Astrocyte (in vitro differentiated cells and primary cell): Measurements from ENCODE around the gene WASF2. TPM values are rescaled to one million over a fixed set of nuclear protein-coding genes. Genes with fewer than 3 reads are reported as not detected.

Experiments
- DNase-seq: peaks from one replicate; pipeline ENCODE4 v3.0.0-alpha.2; 2010; ENCODE audit warnings: low read depth
- FAIRE-seq: peaks from 2 replicates; lab custom pipeline; 2011; peaks lifted over from hg19 to GRCh38; lab: Jason Lieb, UNC
- H2AFZ ChIP-seq: 2 replicates; pipeline ENCODE4 v1.6.0; 2012; ENCODE audit warnings: low read depth, low read length, inconsistent platforms
- H3K27ac ChIP-seq: 2 replicates; pipeline ENCODE4 v1.5.1; 2011; ENCODE audit warnings: low read depth, low read length, inconsistent platforms
- H3K27me3 ChIP-seq: 2 replicates; pipeline ENCODE4 v1.6.0; 2011; ENCODE audit warnings: low read length, inconsistent platforms; ENCODE audit not compliant: insufficient read depth
- H3K36me3 ChIP-seq: 2 replicates; pipeline ENCODE4 v1.5.1; 2011; ENCODE audit warnings: low read length, inconsistent platforms; ENCODE audit not compliant: insufficient read depth
- H3K4me1 ChIP-seq: 2 replicates; pipeline ENCODE4 v1.5.1; 2011; ENCODE audit warnings: low read length, inconsistent platforms; ENCODE audit not compliant: insufficient read depth
- H3K4me2 ChIP-seq: 2 replicates; pipeline ENCODE4 v1.6.0; 2012; ENCODE audit warnings: low read length, inconsistent platforms
- H3K4me3 ChIP-seq: 2 replicates; pipeline ENCODE4 v1.5.1; 2011; ENCODE audit warnings: low read depth, mild to moderate bottlenecking, low read length, inconsistent platforms; ENCODE audit not compliant: insufficient read depth
- H3K79me2 ChIP-seq: 2 replicates; pipeline ENCODE4 v1.6.0; 2012; ENCODE audit warnings: mild to moderate bottlenecking, low read length, inconsistent platforms; ENCODE audit not compliant: insufficient read depth
- H3K9ac ChIP-seq: 2 replicates; pipeline ENCODE4 v1.6.0; 2012; ENCODE audit warnings: mild to moderate bottlenecking, low read length, inconsistent platforms
- H3K9me3 ChIP-seq: 2 replicates; pipeline ENCODE4 v1.5.1; 2012; ENCODE audit warnings: low read depth, mild to moderate bottlenecking, low read length, inconsistent platforms; ENCODE audit not compliant: insufficient read depth
- H4K20me1 ChIP-seq: 2 replicates; pipeline ENCODE4 v1.6.0; 2012; ENCODE audit warnings: low read length, inconsistent platforms; ENCODE audit not compliant: insufficient read depth
- H3K27ac Mint-ChIP-seq: one replicate; pipeline ENCODE4 v1.8.0; 2021; ENCODE audit warnings: mild to moderate bottlenecking, mixed read lengths; ENCODE audit not compliant: unreplicated experiment
- H3K27me3 Mint-ChIP-seq: one replicate; pipeline ENCODE4 v1.8.0; 2021; ENCODE audit warnings: low read depth, mixed read lengths; ENCODE audit not compliant: unreplicated experiment
- H3K36me3 Mint-ChIP-seq: one replicate; pipeline ENCODE4 v1.8.0; 2021; ENCODE audit warnings: low read depth, mixed read lengths; ENCODE audit not compliant: unreplicated experiment
- H3K4me1 Mint-ChIP-seq: one replicate; pipeline ENCODE4 v1.8.0; 2021; ENCODE audit warnings: low read depth, mixed read lengths; ENCODE audit not compliant: unreplicated experiment
- H3K4me3 Mint-ChIP-seq: one replicate; pipeline ENCODE4 v1.8.0; 2021; ENCODE audit warnings: mild to moderate bottlenecking, moderate library complexity, mixed read lengths; ENCODE audit not compliant: unreplicated experiment
- H3K9me3 Mint-ChIP-seq: one replicate; pipeline ENCODE4 v1.8.0; 2021; ENCODE audit warnings: mild to moderate bottlenecking, mixed read lengths; ENCODE audit not compliant: unreplicated experiment
- EZH2 ChIP-seq: IDR thresholded peaks from 2 replicates; pipeline ENCODE4 v1.6.1; 2012; ENCODE audit warnings: mild to moderate bottlenecking, low read length, inconsistent platforms; ENCODE audit not compliant: insufficient read depth
- total RNA-seq: library from RNA; stranded (reverse); gene quantifications from 2 replicates; pipeline ENCODE4 v1.2.1, GENCODE V29; 2021
- TF ChIP-seq, protein P1 (sequence below): IDR thresholded peaks from 2 replicates; pipeline ENCODE4 v1.5.1; 2011; ENCODE audit warnings: low read depth, mild to moderate bottlenecking, inconsistent platforms, low read length, moderate library complexity; ENCODE audit not compliant: insufficient read depth

WASF2 gene
- total RNA-seq, 1 donor from 2014 or later, result 86.9 TPM

DNA sequence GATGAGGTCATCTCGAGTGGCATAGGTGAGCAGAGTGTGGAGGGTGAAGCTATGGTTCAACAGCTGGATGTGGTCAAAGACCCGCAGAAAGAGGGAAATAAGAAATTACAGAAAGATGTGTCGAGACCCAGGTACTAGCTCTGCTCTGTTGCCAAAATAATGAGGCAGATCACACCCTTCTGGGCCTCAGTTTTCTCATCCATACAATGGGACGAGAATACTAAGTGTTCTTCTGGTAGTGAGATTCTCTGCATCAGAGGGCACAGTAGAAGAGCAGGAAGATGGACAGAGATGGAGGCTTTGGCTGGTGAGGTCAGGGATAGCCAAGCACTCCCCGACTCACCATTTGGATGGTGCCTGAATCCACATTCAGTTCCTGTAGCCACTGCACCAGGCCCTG lies 134.3 kb downstream of the WASF2 start:
- Histone ChIP-seq H3K4me1 (peaks cover 5% of the 10 kb centered on the region), H3K9me3 (no peaks in the 10 kb centered on the region), H3K36me3 (peaks cover 3% of the 10 kb centered on the region), H3K9ac (no peak overlapping the region), H3K27me3 (no peaks in the 10 kb centered on the region), H3K27ac (no peak overlapping the region), H3K4me3 (no peak overlapping the region), H3K79me2 (no peaks in the 10 kb centered on the region), H2AFZ (no peak overlapping the region), H3K4me2 (no peak overlapping the region), H4K20me1 (no peaks in the 10 kb centered on the region)
- FAIRE-seq (no peak), DNase-seq (no peak)
- TF ChIP-seq, protein P1, sequence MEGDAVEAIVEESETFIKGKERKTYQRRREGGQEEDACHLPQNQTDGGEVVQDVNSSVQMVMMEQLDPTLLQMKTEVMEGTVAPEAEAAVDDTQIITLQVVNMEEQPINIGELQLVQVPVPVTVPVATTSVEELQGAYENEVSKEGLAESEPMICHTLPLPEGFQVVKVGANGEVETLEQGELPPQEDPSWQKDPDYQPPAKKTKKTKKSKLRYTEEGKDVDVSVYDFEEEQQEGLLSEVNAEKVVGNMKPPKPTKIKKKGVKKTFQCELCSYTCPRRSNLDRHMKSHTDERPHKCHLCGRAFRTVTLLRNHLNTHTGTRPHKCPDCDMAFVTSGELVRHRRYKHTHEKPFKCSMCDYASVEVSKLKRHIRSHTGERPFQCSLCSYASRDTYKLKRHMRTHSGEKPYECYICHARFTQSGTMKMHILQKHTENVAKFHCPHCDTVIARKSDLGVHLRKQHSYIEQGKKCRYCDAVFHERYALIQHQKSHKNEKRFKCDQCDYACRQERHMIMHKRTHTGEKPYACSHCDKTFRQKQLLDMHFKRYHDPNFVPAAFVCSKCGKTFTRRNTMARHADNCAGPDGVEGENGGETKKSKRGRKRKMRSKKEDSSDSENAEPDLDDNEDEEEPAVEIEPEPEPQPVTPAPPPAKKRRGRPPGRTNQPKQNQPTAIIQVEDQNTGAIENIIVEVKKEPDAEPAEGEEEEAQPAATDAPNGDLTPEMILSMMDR, result no peak
- TF ChIP-seq EZH2, result no peak
- no peak overlapping the region for H3K27ac Mint-ChIP-seq
- no peak overlapping the region for H3K4me3 Mint-ChIP-seq
- no peaks in the 10 kb centered on the region for H3K4me1 Mint-ChIP-seq
- peaks cover 23% of the 10 kb centered on the region for H3K36me3 Mint-ChIP-seq
- no peaks in the 10 kb centered on the region for H3K9me3 Mint-ChIP-seq
- peaks cover 25% of the 10 kb centered on the region for H3K27me3 Mint-ChIP-seq

Other genes with a start within 250 kb of the WASF2 start
- gene TMEM222, start 168.0 kb downstream of the WASF2 start, total RNA-seq, result 43.8 and 46.0 TPM in 2 replicates
- gene SYTL1, start 148.1 kb downstream of the WASF2 start, total RNA-seq, result 10.7 and 12.2 TPM in 2 replicates
- 12.8 and 16.8 TPM in 2 replicates for gene MAP3K6, start 123.2 kb downstream of the WASF2 start, total RNA-seq
- gene FCN3, start 115.3 kb downstream of the WASF2 start, total RNA-seq, result not detected in 2 replicates
- gene CD164L2, start 106.8 kb downstream of the WASF2 start, total RNA-seq, result not detected in 2 replicates
- gene GPR3, start 97.5 kb downstream of the WASF2 start, total RNA-seq, result 0.75 and 0.86 TPM in 2 replicates
- 74.0 and 75.7 TPM in 2 replicates for gene AHDC1, start 114.0 kb upstream of the WASF2 start, total RNA-seq
- 0.17 TPM in 1 of 2 replicates, not detected in the other for gene FGR, start 145.0 kb upstream of the WASF2 start, total RNA-seq
- 3,307 and 4,155 TPM in 2 replicates for gene IFI6, start 182.0 kb upstream of the WASF2 start, total RNA-seq
- 6.1 and 6.2 TPM in 2 replicates for gene FAM76A, start 235.8 kb upstream of the WASF2 start, total RNA-seq